Activated CD4-positive, alpha-beta T cell treated with anti-CD3 and anti-CD28 coated beads, Interleukin-2, Interleukin-4, amounts not matched to agents 100 ng/mL and 50 ng/mL, durations not matched to agents 16 hours and 8 hours (primary cell): ENCODE results near the gene GGA2.
"Not testable (repeated sequence)": the region's sequence is repeated elsewhere in the genome, so short reads cannot be mapped to it uniquely, and the experiment has no call there.

Source experiments
- DNase-seq: peaks from one replicate; pipeline ENCODE4 v3.0.0-alpha.2; 2020; ENCODE audit warnings: low spot score

The GGA2 gene

DNA sequence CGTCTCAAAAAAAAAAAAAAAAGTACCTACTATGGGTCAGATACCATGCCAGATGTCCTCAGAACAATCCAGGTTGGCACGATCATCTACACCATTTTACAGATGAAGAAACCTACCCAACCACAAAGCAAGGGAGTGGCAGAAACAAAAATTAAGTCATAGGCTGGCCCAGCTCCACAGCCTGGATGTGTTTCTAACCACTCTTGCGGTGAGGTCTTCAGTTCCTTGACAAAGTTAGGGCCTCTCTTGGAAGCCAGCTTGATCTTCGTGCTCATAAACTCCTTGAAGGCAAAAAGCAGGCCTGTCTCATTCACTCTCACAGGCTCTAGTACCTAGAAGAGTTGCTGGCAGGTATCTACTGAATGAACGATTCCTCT lies 6.2 kb downstream of the GGA2 start:
- DNase-seq = peak; percentile 24

DNA sequence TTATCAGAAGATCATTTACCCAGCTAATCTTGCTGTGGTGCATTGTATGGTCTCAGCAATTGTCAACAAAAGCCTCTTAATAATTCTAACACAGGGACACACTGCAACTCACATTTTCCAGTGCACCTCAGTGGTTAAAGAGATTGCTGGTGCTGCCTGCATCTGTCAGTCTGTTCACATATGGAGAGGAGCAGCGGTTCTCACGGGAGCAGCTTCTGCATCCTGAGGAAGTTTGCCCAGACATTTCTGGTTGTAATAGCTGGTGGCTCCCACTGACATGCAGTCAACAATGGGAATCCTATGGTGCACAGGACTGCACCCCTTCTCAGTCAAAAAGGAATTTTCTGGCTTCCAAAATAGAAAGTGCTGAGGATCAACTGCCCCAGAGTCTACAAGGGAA lies 7.8 kb downstream of the GGA2 start:
- DNase-seq = no peak

- DNase-seq = no peak
These were observed 9.0 kb downstream of the GGA2 start for GRCh38 chr16:23501291-23501690.

DNA sequence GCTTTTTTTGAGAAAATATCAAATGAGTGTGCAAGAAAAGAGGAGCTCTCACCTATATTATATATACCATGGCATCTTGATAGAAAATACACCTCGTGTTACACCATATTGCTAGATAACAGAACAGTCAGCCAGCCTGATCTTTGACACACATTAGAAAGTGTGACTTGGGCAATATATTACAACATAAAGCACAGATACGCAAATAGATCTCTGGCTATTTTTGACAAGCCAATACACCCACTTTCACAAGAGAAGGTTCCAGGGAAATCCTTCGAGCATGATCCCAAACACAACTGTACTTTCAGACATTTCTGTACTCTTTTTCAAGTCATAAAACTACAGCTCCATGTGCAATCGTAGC lies 9.4 kb downstream of the GGA2 start:
- no peak for DNase-seq

DNA sequence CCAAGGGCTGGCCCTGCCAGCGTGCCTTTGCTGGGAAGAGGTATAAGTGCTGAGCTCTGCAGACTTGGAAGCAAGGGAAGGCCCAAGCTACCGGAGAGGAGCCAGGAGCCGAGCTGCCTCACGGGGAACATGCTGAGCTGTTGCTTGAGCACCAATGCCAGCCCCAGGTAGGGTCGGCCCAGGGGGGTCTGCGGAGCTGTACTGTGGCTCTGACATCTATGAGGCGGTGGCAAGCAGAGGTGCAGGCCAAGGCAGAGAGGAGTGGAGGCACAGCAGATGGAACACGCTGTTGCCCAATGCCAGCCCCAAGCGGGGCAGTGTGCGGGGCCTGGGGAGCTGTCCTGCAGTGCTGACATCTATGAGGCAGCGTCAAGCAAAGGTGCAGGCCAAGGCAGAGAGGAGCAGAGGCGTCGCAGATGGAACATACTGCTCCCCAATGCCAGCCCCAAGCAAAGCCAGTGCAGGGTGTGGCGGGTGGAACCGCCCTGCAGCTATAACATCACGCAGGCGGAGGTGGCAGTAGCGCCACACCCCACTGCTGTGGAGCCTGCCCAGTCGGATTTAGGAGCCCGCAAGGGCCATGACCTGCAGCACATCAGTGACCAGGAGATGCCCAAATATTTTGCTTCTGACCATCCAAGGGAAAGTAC lies 10.0 kb downstream of the GGA2 start:
- no peak for DNase-seq

- DNase-seq = no peak
These were observed 10.5 kb downstream of the GGA2 start for GRCh38 chr16:23499801-23500200.

GRCh38 chr16:23498863-23499262 lies 11.4 kb downstream of the GGA2 start:
- DNase-seq = no peak

GRCh38 chr16:23497543-23497868 lies 12.8 kb downstream of the GGA2 start:
- DNase-seq = no peak

DNA sequence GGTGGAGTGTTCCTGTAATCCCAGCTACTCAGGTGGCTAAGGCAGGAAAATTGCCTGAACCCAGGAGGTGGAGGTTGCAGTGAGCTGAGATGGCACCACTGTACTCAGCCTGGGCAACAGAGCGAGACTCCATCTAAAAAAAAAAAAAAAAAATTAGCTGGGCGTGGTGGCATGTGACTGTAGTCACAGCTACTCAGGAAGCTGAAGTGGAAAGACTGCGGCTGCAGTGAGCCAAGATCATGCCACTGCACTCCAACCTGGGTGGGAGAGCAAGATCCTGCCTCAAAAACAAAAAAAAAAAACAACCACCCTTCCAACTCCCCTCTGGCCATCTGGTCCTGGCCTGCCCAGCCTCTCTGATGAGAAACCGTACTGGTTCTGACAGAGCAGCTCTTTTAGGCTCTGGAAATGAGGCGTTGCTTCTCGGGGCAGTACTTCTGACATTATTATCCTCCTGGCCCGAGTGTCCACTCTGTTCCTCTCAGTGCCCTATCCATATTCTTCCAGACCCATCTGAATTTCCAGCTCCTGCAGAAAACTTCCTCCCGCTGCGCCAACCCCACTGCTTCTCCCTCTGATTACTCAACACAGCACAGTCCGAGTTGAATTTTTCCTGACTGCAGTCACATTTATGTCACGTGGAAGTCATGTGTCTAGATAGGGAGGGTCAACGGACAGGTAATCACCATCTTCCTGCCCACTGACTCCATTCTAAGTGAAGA lies 13.3 kb downstream of the GGA2 start:
- no peak for DNase-seq

DNA sequence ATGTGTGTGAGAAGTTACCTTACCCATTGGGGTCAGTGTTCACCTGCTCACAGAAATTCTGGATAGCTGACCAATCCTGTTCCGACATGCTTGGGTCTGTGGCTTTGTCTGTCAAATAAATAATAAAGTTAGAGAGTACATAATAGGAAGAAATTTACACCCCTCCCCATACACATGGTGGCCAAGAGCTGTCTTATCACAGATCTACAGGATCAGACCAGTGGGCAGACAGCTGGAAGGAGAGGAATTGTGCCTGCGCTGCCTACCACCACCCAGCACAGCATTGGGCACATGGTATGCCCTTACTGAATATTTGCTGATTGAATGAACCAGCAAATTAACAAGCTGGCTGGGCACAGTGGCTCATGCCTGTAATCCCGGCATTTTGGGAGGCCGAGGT lies 14.6 kb downstream of the GGA2 start:
- DNase-seq = no peak

DNA sequence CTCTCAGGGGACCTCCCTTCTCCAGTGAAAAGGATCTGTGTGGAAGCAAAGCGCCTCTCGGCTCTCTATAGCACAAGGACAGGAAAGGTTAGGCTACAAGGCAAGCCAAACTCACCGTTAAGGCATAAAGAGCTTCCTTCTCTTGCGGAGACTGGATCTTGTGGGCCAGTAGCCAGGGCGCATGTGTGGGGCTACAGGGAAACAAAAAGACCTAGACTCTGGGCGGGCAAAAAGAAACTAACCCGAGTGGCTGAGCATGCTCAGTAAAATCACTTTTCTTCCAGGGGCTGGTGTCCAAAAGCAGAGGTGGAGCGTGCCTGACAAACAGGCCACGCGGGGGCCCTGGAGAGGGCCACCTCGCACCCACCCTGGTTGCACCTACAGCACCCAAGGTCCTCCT lies 16.1 kb downstream of the GGA2 start:
- DNase-seq = no peak

DNA sequence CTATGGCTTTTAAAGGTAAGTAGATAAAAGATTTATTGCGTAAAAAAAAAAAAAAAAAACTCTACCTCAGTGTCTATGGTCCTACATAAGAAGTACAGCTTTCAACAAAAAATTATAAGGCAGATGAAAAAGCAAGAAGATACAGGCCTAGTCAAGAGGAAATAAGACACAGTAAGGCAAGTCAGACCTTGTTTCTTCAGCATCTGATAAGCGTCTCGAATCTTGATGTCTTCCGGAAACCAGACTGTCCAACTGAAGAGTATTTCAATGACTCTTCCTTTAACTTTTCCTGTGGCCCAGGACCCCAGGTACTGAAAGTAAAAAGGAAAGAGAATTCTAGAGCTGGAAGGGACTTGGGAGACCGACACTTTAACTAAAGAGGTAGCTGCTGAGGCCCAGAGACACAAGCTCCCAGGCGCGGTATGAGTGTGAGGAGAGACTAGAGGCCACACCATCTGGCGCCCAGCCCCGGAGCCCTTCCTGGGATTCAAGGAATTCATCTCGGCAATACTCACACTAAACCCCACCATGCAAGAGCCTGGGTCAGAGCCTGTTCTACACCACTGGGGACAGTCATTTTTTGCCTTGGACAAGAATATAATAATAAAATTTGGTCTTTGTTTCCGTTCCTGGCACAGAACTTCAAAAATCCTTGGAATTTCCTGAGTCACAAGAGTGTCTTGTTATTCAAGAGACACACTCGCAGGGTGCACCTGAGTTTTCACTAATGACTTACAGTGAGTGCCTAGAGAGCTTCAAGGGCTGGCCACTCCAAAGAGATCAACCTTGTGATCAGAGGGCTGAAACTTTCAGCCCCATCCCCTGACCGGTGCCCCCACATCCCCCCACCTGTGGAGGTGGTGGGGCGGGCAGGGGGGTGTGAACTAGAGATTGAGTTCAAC lies 18.6 kb downstream of the GGA2 start:
- no peak for DNase-seq

DNA sequence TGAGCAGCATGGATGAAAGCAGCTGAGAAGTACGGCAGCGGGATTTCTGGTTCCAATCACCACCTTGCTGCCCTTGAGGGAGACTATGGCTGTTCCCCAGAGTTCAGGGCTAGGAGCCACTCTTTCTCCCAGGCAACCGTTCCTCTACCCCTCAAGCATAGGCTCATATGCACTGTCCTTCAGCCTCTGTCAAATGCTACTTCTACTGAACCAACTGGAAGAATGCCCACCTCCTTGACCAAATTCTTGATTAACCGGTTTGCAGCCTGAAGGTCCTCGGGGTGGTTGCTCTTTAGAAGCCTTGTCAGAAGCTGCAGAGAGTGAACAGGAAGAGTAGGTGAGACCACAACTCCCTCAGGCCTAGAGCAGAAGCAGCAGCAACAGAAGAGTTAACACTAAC lies 23.8 kb downstream of the GGA2 start:
- no peak for DNase-seq

- DNase-seq = no peak
These were observed 24.5 kb downstream of the GGA2 start for GRCh38 chr16:23485841-23486240.

GRCh38 chr16:23485257-23485614 lies 25.1 kb downstream of the GGA2 start:
- DNase-seq = no peak

- no peak for DNase-seq
These were observed 25.6 kb downstream of the GGA2 start for GRCh38 chr16:23484510-23485256.

GRCh38 chr16:23483492-23483891 lies 26.8 kb downstream of the GGA2 start:
- not testable (repeated sequence) for DNase-seq

DNA sequence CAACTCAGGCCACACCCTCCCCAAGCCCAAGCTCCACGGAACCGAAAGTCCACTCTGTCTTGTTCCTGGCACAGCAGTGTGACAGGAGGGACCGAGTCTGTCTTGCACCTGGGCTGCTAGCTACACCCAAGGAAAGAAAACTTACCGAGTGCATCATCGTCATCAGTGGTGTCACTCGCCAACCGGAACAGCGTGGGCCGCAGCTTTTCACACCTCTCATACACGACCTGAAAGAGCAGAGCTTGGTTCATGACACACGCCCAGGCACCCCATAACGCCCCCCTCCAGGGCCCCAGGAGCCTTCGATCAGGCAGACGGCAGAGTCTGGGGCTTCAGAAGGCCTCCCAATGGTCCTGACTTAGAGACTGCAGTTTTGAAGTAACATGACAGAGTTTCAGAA lies 27.5 kb downstream of the GGA2 start:
- no peak for DNase-seq

GRCh38 chr16:23480257-23480656 lies 30.0 kb downstream of the GGA2 start:
- no peak for DNase-seq

DNA sequence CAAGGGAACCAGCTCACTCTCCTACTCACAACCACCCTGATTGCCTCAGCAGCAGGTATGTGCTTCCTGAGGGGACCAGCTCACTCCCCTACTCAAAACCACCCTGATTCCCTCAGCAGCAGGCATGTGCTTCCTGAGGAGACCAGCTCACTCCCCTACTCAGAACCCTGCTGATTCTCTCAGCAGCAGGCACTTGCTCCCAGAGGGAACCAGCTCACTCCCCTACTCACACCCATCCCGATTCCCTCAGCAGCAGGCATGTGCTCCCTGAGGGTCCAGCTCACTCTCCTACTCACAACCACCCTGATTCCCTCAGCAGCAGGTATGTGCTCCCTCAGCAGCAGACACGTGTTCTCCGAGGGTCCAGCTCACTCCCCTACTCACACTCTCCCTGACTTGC lies 31.2 kb downstream of the GGA2 start:
- DNase-seq = no peak

DNA sequence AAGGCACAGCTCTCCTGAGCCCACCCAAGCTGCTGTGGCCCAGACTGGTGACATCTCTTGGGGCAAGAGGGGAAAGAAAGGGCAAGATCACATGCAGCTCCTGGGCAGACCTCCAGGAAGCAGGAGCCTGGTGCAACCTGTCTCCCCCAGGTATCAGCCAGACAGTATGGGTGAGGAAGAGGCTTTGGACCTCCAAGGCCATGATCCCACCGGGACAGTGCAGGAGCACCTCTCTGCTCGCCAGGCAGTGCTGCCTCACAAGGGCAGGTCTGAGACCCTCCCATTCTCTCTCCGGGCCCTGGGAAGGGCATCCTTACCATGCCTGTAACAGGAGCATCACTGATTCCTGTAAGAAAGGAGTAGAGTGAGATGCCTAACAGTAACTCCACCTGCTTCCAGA lies 31.7 kb downstream of the GGA2 start:
- no peak for DNase-seq

DNA sequence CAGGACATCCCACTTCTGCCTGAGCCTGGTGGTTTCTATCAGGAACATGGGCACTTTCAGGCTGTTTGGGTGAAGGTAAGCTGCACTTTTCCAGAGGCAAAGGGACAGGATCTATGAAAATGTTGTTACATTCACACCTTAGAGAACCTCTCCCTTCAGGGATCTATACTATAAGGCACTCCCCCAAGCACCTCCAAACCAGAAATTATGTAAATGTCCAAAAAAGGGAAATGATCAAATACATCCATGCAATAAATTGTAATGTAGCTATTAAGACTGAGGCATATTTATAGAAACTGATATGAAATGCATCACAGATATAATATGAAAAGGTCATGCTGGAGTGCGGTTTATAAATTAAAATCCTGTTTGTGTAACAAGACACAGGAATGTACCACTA lies 34.0 kb downstream of the GGA2 start:
- no peak for DNase-seq

DNA sequence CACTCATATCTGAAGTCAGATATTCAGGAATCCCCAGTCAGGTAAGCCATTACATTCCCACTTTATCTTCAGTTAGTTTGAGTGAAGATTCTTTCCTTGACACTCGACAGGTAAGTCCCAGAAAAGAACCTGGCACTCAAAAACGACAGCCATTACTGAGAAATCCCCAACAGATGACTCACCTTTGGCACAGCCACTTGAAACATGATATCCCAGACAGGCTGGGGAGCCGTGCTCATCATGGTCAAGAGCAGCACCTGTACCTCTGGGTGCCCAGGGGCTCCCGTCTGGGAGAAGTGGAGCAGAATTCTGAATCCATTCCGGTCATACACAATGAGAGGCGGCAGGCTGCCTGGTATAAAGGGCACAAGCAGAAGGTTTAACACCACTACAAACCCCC lies 40.5 kb downstream of the GGA2 start:
- DNase-seq = no peak
